HepG2 (cell line): ENCODE measurements around the gene PRM3. TPM values are rescaled to one million over a fixed set of nuclear protein-coding genes. Genes with fewer than 3 reads are reported as not detected.

ENCODE experiments used
- EED ChIP-seq: sonication (generic); formaldehyde crosslinking; IDR thresholded peaks from 2 replicates; pipeline ENCODE4 v1.5.0; 2020; ENCODE audit warnings: mild to moderate bottlenecking, missing genetic modification reagents
- EP300 ChIP-seq, 3 experiments: sonication (generic) in 1 of 3; formaldehyde crosslinking in 1 of 3; IDR thresholded peaks; 2 replicates each; pipeline versions ENCODE4 v1.5.1 to v1.6.1; 2011 to 2020; ENCODE audit warnings: low read depth in 2 of 3, low read length in 2 of 3, borderline replicate concordance in 1 of 3, improper control_type of control experiment in 1 of 3, mild to moderate bottlenecking in 1 of 3, missing genetic modification reagents in 1 of 3, moderate library complexity in 1 of 3
- POLR2G ChIP-seq: fragments of 200-400 bp; formaldehyde crosslinking; IDR thresholded peaks from 2 replicates; pipeline ENCODE4 v1.6.1; 2018; ENCODE audit warnings: mild to moderate bottlenecking, low read depth, low read length, moderate library complexity
- RARG ChIP-seq: sonication (generic); formaldehyde crosslinking; IDR thresholded peaks from 2 replicates; pipeline ENCODE4 v1.4.0; 2020; ENCODE audit warnings: low read depth, mild to moderate bottlenecking, missing genetic modification reagents
- SRSF4 ChIP-seq: fragments of 200-400 bp; formaldehyde crosslinking; IDR thresholded peaks from one replicate; pipeline ENCODE4 v1.6.1; 2018; ENCODE audit warnings: mild to moderate bottlenecking, low read depth, low read length, moderate library complexity; ENCODE audit not compliant: poor library complexity, severe bottlenecking
- ZBTB1 ChIP-seq: sonication (generic); formaldehyde crosslinking; IDR thresholded peaks from 2 replicates; pipeline ENCODE4 v1.4.0; 2020; ENCODE audit warnings: missing genetic modification reagents, borderline replicate concordance
- ZBTB42 ChIP-seq: sonication (generic); formaldehyde crosslinking; IDR thresholded peaks from 2 replicates; pipeline ENCODE4 v1.5.0; 2020; ENCODE audit warnings: mild to moderate bottlenecking, missing genetic modification reagents
- ZNF558 ChIP-seq: sonication (generic); formaldehyde crosslinking; IDR thresholded peaks from 2 replicates; pipeline ENCODE4 v1.9.0; 2022; ENCODE audit warnings: mild to moderate bottlenecking, missing genetic modification reagents, borderline replicate concordance
- ZSCAN21 ChIP-seq: sonication (generic); formaldehyde crosslinking; IDR thresholded peaks from 2 replicates; pipeline ENCODE4 v1.8.0; 2022; ENCODE audit warnings: mild to moderate bottlenecking, missing genetic modification reagents, moderate library complexity, borderline replicate concordance
- polyA plus RNA-seq, 8 experiments: library from polyadenylated mRNA; depleted of rRNA in 3 of 8; stranded (reverse) in 7 of 8; unstranded in 1 of 8; fragments of >200 nt; fragmentation: Illumina TruSeq in 4 of 8; extraction: Trizol in 4 of 8; gene quantifications; 2 replicates each; pipeline versions ENCODE4 v1.2.1 to v1.2.3, GENCODE V29; 2011 to 2016; ENCODE audit warnings: low read depth in 4 of 8, missing spikeins in 1 of 8, mixed read lengths in 1 of 8; ENCODE audit not compliant: insufficient read depth in 1 of 8
- total RNA-seq, 5 experiments: library from RNA; depleted of rRNA; stranded (reverse); fragments of >200 nt; fragmentation: Illumina TruSeq; extraction: Trizol; gene quantifications; 2 replicates each; pipeline ENCODE4 v1.2.3, GENCODE V29; 2016; ENCODE audit warnings: low read depth in 1 of 5
- TF ChIP-seq, protein P1 (sequence below): sonication (generic); formaldehyde crosslinking; IDR thresholded peaks from 2 replicates; pipeline ENCODE4 v1.5.1; 2020; ENCODE audit warnings: mild to moderate bottlenecking, missing genetic modification reagents, moderate library complexity
- TF ChIP-seq, protein P2 (sequence below): sonication (generic); formaldehyde crosslinking; IDR thresholded peaks from 2 replicates; pipeline ENCODE4 v1.8.1; 2023; ENCODE audit warnings: mild to moderate bottlenecking, inconsistent platforms, moderate library complexity, missing genetic modification reagents, borderline replicate concordance
- TF ChIP-seq, protein P3 (sequence below): sonication (generic); formaldehyde crosslinking; IDR thresholded peaks from 2 replicates; pipeline ENCODE4 v1.4.0; 2020; ENCODE audit warnings: missing genetic modification reagents, borderline replicate concordance
- TF ChIP-seq, protein P4 (sequence below): sonication (generic); formaldehyde crosslinking; IDR thresholded peaks from 2 replicates; pipeline ENCODE4 v1.4.0; 2020; ENCODE audit warnings: missing genetic modification reagents
- TF ChIP-seq, protein P5 (sequence below): sonication (generic); formaldehyde crosslinking; IDR thresholded peaks from 2 replicates; pipeline ENCODE4 v1.4.0; 2020; ENCODE audit warnings: missing genetic modification reagents

PRM3 gene
- total and polyA plus RNA-seq, 2 of the 13 experiments (the other 11 are each of a cell fraction or from before 2014, with no cell fraction given): not detected

DNA sequence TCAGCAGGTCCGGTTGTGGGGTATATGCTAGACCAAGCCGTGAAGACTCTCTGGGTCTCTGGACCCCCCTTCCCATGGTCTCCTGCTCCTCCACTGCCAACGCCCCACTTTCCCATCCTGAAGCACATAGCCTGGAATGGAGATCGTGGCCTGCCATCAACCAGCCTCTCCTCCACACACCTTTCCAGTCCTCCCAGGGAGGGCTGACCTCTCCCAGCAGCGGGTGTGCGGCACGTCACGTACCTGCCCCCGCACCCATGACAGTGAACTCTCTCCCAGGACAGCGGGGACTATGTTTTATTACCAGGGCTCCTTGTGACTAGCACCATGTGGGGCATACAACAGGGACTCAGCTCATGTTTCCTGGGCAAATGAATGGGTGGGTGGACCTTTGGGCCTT, 1.8 kb downstream of the PRM3 start (continued):
- TF ChIP-seq, protein P1, sequence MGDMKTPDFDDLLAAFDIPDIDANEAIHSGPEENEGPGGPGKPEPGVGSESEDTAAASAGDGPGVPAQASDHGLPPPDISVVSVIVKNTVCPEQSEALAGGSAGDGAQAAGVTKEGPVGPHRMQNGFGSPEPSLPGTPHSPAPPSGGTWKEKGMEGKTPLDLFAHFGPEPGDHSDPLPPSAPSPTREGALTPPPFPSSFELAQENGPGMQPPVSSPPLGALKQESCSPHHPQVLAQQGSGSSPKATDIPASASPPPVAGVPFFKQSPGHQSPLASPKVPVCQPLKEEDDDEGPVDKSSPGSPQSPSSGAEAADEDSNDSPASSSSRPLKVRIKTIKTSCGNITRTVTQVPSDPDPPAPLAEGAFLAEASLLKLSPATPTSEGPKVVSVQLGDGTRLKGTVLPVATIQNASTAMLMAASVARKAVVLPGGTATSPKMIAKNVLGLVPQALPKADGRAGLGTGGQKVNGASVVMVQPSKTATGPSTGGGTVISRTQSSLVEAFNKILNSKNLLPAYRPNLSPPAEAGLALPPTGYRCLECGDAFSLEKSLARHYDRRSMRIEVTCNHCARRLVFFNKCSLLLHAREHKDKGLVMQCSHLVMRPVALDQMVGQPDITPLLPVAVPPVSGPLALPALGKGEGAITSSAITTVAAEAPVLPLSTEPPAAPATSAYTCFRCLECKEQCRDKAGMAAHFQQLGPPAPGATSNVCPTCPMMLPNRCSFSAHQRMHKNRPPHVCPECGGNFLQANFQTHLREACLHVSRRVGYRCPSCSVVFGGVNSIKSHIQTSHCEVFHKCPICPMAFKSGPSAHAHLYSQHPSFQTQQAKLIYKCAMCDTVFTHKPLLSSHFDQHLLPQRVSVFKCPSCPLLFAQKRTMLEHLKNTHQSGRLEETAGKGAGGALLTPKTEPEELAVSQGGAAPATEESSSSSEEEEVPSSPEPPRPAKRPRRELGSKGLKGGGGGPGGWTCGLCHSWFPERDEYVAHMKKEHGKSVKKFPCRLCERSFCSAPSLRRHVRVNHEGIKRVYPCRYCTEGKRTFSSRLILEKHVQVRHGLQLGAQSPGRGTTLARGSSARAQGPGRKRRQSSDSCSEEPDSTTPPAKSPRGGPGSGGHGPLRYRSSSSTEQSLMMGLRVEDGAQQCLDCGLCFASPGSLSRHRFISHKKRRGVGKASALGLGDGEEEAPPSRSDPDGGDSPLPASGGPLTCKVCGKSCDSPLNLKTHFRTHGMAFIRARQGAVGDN (CRISPR knock-in tag): peak; percentile 63
- TF ChIP-seq, protein P2, sequence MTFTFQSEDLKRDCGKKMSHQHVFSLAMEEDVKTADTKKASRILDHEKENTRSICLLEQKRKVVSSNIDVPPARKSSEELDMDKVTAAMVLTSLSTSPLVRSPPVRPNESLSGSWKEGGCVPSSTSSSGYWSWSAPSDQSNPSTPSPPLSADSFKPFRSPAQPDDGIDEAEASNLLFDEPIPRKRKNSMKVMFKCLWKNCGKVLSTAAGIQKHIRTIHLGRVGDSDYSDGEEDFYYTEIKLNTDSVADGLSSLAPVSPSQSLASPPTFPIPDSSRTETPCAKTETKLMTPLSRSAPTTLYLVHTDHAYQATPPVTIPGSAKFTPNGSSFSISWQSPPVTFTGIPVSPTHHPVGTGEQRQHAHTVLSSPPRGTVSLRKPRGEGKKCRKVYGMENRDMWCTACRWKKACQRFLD (CRISPR knock-in tag): no peak
- TF ChIP-seq RARG (CRISPR knock-in tag) (no peak), SRSF4 (no peak), ZSCAN21 (CRISPR knock-in tag) (0 out of 2 replicates have a peak, but pooled peaks have one; percentile 17), ZBTB42 (CRISPR knock-in tag) (0 out of 2 replicates have a peak, but pooled peaks have one; percentile 36), EP300 (IDR thresholded peaks at IDR 0.05; ENCODE audit: low read depth in 2 of 2, low read length in 2 of 2) (no peak), EP300 (CRISPR knock-in tag; IDR thresholded peaks at IDR 0.05; ENCODE audit: borderline replicate concordance) (no peak), POLR2G (no peak), EED (0 out of 2 replicates have a peak, but pooled peaks have one; percentile 40), ZNF558 (CRISPR knock-in tag) (no peak), ZBTB1 (0 out of 2 replicates have a peak, but pooled peaks have one; percentile 45)
- TF ChIP-seq, protein P3, sequence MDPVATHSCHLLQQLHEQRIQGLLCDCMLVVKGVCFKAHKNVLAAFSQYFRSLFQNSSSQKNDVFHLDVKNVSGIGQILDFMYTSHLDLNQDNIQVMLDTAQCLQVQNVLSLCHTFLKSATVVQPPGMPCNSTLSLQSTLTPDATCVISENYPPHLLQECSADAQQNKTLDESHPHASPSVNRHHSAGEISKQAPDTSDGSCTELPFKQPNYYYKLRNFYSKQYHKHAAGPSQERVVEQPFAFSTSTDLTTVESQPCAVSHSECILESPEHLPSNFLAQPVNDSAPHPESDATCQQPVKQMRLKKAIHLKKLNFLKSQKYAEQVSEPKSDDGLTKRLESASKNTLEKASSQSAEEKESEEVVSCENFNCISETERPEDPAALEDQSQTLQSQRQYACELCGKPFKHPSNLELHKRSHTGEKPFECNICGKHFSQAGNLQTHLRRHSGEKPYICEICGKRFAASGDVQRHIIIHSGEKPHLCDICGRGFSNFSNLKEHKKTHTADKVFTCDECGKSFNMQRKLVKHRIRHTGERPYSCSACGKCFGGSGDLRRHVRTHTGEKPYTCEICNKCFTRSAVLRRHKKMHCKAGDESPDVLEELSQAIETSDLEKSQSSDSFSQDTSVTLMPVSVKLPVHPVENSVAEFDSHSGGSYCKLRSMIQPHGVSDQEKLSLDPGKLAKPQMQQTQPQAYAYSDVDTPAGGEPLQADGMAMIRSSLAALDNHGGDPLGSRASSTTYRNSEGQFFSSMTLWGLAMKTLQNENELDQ: 0 out of 2 replicates have a peak, but pooled peaks have one; percentile 59
- TF ChIP-seq, protein P4, sequence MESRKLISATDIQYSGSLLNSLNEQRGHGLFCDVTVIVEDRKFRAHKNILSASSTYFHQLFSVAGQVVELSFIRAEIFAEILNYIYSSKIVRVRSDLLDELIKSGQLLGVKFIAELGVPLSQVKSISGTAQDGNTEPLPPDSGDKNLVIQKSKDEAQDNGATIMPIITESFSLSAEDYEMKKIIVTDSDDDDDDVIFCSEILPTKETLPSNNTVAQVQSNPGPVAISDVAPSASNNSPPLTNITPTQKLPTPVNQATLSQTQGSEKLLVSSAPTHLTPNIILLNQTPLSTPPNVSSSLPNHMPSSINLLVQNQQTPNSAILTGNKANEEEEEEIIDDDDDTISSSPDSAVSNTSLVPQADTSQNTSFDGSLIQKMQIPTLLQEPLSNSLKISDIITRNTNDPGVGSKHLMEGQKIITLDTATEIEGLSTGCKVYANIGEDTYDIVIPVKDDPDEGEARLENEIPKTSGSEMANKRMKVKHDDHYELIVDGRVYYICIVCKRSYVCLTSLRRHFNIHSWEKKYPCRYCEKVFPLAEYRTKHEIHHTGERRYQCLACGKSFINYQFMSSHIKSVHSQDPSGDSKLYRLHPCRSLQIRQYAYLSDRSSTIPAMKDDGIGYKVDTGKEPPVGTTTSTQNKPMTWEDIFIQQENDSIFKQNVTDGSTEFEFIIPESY (CRISPR knock-in tag): 0 out of 2 replicates have a peak, but pooled peaks have one; percentile 24
- TF ChIP-seq, protein P5, sequence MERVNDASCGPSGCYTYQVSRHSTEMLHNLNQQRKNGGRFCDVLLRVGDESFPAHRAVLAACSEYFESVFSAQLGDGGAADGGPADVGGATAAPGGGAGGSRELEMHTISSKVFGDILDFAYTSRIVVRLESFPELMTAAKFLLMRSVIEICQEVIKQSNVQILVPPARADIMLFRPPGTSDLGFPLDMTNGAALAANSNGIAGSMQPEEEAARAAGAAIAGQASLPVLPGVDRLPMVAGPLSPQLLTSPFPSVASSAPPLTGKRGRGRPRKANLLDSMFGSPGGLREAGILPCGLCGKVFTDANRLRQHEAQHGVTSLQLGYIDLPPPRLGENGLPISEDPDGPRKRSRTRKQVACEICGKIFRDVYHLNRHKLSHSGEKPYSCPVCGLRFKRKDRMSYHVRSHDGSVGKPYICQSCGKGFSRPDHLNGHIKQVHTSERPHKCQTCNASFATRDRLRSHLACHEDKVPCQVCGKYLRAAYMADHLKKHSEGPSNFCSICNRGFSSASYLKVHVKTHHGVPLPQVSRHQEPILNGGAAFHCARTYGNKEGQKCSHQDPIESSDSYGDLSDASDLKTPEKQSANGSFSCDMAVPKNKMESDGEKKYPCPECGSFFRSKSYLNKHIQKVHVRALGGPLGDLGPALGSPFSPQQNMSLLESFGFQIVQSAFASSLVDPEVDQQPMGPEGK: peak; percentile 22; the same call in 1 of the 2 replicates
- TF ChIP-seq, all 625 proteins: peak for 12
